CD4-positive, alpha-beta T cell treated with Interleukin-2 at 100 ng/mL for 4 hours (primary cell): ENCODE data around the gene NCAPG.

Experiments
- DNase-seq: peaks from one replicate; pipeline ENCODE4 v3.0.0-alpha.2; 2020; ENCODE audit warnings: low spot score

Gene NCAPG, protein sequence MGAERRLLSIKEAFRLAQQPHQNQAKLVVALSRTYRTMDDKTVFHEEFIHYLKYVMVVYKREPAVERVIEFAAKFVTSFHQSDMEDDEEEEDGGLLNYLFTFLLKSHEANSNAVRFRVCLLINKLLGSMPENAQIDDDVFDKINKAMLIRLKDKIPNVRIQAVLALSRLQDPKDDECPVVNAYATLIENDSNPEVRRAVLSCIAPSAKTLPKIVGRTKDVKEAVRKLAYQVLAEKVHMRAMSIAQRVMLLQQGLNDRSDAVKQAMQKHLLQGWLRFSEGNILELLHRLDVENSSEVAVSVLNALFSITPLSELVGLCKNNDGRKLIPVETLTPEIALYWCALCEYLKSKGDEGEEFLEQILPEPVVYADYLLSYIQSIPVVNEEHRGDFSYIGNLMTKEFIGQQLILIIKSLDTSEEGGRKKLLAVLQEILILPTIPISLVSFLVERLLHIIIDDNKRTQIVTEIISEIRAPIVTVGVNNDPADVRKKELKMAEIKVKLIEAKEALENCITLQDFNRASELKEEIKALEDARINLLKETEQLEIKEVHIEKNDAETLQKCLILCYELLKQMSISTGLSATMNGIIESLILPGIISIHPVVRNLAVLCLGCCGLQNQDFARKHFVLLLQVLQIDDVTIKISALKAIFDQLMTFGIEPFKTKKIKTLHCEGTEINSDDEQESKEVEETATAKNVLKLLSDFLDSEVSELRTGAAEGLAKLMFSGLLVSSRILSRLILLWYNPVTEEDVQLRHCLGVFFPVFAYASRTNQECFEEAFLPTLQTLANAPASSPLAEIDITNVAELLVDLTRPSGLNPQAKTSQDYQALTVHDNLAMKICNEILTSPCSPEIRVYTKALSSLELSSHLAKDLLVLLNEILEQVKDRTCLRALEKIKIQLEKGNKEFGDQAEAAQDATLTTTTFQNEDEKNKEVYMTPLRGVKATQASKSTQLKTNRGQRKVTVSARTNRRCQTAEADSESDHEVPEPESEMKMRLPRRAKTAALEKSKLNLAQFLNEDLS

DNA sequence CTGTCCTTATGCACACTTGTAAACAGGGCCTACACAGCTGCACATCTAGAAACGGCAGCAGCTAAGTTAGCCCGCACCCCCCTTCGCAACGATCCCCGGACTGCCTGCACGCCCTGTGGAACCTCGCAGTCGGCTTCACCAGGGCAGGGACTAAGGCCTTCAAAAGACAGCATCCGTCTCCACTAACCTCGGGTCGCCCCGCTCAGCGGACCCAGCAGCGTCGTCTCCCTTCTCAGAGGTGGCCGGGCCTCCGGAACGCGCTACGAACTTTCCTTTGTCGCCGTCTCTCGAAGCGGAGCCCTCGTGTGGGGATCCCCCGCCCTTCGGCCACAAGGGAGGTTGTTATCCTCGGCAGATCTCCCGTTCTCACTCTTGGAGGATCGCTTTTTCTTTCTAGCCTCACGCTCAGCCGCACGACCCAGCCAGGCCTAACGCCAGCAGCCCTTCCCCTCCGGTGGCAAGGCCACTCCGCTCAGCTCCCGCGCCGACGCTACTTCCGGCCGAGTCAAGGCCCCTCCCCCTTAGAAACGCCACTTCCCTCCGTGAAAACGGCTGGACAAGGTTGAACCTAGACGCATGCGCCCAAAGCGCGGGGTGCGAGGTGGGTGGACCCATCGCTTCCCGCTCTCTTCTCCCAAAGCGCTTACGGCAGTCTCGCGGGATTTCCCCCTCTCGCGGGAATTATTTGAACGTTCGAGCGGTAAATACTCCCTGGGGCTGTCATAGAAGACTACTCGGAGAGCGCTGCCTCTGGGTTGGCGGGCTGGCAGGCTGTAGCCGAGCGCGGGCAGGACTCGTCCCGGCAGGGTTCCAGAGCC lies at the start of gene NCAPG, which contains the start of gene DCAF16:
NCAPG (plus strand) TSS at position 720 of the 818 bp plus-strand sequence. CDS start 99 bp downstream, outside the sequence.
DCAF16 (minus strand) TSS at position 498 of the 818 bp plus-strand sequence. CDS start 6,616 bp downstream, outside the sequence.
- peak; percentile 99 for DNase-seq

DNA sequence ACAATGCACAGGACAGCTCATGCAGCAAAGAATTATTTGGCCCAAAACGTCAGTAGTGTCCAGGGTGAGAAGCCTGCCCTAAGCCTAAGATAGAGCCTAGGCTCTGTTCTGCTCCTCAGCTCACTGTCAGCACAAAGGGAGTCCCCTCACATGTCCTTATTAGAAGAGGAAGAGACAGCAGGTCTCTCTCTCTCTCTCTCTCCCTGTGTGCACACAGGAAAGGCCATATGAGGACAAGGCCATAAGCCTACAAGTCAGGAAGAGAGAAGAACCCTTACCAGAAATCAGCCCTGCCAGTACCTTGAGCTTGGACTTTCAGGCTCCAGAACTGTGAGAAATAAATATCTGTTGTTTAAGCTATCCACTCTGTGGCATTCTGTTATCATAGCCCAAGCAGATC lies 49.7 kb upstream of the NCAPG start:
- no peak for DNase-seq

DNA sequence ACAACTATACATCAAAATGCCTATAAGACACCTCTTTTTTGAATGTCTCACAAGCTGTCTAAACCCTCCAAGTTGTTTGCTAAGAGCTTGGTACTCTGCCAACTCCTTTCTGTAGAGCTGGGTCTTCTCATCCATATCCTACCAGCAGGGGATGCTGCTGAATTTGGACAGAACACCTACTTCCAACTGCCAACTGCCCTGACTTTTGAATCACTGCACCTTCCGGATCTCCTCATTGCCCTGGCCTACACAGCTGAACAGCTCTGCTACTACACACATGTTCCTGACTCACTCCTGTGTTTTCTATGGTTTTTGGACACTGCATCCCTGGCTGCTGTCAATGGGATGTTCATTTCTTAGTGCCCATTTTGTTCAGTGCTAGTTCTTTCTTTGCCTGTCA lies 48.1 kb upstream of the NCAPG start:
- DNase-seq = no peak

DNA sequence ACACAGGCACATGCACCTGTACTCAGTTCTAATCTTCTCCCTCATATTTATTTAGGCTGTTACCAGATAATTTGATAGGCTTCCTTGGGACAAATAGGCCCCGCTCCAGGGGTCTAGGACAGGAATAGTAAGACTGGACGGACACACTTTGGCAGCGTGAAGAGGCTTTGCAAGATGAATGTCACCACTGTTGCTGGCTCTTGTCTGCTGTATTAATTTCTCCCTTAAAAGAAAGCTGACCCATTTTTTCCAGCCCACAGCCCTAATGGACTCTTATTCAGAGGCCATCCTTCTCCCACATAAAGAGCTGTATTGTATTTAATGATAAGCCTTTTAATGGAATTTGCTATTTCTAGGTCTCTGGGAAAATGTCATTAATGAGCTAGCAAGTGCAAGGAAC lies 47.4 kb upstream of the NCAPG start:
- DNase-seq = no peak

DNA sequence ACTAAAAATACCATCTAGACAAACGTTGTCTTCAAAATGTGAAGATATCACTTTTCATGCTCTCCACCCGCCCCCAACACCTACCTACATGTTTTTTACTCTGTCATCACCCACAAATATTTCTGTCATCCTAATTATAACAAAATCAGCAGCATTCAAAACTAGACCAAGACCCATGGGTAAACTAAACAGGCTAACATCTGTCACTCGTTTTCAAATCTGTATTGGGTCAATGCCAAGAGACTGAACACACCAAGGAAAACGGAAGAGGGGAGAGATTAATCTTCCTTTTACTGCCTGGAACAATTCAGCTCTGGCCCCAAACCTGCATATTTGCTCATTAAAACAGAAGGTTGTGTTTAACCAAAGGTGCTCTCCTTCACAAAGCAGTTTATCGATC lies 46.8 kb upstream of the NCAPG start:
- no peak for DNase-seq

DNA sequence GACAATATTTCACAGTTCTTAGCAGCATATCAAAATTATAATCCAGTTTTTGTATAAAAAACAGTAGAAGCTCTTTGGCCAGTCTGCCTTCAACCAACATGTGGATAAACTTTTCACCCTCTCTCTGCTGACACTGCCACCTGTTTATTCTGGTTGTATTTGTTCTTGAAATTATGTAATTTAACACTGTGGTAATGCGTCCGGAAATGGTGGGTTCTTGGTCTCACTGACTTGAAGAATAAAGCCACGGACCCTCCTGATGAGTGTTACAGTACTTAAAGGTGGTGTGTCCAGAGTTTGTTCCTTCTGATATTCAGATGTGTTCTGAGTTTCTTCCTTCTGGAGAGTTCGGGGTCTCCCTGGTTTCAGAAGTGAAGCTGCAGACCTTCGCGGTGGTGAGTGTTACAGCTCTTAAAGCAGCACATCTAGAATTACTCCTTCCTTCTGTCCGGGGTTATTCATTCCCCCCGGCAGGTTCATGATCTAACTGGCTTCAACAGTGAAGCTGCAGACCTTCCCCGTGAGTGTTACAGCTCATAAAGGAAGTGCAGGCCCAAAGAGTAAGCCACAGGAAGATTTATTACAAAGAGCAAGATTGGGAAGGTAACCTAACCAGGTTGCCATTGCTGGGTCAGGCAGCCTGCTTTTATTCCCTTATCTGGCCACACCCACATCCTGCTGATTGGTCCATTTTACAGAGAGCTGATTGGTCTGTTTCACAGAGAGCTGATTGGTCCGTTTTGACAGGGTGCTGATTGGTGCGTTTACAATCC lies 45.1 kb upstream of the NCAPG start:
- no peak for DNase-seq

DNA sequence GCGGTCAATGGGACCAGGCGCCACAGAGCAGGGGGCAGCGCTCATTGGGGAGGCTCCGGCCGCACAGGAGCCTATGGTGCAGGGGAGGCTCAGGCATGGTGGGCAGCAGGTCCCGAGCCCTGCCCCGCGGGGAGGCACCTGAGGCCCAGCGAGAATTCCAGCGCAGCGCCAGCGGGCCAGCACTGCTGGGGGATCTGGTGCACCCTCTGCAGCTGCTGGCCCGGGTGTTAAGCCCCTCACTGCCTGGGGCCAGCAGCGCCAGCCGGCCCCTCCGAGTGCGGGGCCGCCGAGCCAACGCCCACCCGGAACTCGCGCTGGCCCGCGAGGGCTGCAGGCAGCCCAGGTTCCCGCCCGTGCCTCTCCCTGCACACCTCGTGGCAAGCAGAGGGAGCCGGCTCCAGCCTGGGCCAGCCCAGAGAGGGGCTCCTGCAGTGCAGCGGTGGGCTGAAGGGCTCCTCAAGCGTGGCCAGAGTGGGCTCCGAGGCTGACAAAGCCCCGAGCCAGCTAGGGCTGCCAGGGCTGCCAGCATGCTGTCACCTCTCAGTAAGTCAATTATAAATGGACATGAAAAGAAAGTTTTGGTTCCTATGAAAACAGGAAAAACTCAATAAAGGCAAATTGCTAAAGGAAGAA lies 43.8 kb upstream of the NCAPG start:
- DNase-seq = no peak

DNA sequence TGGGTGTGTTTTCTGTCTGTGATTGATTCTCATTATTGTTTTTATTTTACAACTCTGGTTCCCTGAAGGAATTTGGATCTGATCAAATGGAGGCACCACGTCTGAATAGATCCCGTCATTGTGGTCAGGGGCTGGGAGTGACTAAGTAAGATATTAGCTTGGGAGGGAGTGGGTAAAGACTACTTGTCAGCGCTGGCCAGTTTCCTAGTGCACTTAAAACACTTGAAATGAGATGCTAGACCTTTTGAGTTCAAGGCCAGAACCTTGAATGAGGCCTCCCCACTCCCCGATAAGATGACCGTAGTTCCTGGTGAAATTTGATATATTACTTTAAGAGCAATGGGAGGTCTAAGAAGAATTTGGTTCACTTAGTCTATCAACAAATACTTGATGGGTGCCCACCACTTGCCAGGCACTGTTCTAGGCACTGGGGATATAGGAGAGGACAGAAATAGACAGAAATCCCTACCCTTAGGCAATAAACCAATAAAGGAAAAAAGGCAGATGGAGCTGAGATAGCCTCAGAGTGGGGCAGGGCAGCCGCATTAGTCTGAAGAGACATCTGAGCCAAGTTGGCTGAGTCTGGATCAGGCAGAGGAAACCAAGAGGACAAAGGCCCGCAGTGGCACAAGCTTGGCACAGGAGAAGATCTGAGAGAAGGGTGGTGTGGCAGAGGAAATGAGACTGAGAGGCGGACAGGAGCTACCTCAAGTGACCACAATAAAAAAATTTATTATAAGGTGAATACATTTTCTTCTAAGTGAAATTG lies 41.2 kb upstream of the NCAPG start:
- DNase-seq = no peak

DNA sequence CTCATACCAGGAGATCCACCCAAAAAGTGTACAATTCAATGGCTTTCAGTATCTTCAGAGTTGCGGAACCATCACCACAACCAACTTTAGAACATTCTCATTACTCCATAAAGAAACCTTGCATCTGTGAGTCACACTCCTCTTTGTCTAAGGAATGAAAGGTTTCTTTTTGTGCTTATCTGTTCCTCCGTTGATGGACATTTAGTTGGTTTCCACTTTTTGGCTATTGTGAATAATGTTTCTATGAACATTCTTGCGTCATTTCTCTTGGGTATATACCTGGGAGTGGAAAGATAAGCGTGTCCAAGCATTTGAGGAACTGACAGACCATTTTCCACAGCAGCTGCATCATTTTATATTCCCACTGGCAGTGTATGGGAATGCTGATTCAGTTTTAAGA lies 39.9 kb upstream of the NCAPG start:
- no peak for DNase-seq

DNA sequence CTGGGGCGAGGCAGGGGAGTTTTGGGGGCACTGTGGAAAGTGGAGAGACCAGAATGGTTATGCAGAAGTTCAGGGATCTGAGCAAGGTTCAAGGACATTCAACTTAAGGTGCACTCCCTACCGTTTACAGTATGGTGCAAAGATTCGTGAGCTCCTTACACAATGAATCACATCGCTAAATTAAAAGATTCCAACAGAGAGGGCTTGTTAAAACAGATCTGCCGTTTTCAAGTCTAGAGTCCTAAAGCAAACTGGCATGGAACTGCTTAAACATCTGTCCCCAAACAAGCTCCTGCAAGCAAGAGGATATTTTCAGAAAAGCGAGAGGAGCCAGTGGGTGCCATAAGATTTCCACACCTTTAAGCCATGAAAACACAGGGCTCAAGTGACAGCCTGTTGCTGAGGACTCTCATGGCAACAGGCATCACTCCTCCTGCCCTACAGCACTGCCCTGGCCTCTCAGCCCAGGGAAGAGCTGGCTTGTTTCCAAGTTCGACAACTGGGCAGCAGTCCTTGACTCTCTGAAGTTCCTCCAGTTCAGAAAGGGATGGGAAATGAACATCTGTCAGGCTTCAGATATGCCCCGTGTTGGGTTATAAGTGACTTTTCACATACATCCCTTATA lies 39.4 kb upstream of the NCAPG start:
- DNase-seq = no peak

DNA sequence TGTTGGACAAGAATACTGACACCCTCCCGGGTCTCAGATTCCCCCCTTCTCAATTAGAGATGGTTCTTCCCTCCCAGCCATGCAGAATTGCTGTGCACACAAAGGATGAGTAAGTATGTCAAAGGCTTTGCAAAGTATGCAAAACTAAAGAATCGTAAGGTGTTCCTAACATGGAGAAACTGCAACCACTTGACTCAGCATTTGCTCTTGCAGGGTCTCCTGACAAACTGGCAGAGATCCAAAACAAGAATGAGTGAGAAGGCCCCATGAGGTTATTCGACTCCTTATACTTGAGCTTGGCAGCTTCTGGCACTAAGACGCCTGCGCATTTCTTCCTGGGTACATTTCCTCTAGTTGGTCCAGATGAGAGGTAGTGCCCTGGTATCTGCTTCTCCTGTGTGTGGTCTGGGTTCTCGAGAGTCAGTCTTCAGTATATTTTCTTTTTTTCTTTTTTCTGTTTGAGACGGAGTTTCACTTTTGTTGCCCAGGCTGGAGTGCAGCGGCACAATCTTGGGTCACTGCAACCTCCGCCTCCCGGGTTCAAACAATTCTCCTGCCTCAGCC lies 37.6 kb upstream of the NCAPG start:
- DNase-seq = no peak

DNA sequence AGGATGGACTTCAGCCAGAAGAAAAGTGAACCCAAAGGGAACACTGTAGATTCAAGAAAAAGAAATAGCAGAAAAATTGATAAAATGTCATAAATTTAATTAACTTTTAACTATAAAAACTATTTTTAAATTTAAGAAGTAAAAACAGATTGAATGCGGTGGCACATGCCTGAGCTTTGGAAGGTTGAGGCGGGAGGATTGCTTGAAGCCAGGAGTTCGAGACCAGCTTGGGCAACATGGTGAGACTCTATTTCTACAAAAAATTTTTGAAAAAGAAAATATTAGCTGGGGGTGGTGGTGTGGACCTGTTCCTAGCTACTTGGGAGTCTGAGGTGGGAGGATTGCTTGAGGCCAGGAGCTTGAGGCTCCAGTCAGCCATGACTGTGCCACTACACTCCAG lies 32.3 kb upstream of the NCAPG start:
- no peak for DNase-seq

DNA sequence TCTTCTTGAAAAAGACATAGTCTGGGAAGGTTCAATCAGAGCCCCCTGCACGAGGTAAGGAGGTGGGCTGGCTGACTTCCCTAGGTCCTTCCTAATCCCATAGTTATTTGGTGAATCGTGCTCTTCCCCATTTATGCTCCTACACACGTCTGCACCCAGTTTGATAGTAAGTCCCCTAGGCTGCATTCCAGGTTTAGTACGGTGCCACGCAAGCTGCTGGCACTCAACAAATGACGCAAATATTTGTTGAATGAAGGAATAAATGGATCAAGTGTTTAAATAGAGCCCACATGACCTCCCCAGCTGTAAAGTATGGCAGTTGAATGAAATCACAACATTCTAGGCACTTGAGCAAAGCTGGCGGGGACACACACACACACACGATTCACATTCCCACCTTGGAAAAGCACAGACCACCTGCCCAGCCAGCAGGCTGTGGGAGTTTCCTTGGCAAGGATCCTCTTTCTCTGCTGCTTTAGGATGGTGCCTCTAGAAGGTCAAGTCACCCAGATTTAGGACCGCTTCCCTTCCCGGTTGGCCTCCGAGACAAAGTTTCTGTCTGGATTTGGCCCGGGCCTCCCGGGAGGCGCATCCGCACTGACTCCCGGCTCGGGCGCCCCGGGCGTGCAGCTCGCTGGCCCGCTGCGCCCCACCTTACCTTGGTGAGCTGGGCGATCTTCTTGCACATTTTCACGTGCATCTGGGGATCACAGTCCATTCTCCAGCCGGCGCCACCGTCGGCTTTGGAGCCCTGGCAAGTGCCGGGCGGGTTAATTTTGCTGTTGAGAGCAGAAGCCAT lies 30.1 kb upstream of the NCAPG start:
- DNase-seq = no peak

DNA sequence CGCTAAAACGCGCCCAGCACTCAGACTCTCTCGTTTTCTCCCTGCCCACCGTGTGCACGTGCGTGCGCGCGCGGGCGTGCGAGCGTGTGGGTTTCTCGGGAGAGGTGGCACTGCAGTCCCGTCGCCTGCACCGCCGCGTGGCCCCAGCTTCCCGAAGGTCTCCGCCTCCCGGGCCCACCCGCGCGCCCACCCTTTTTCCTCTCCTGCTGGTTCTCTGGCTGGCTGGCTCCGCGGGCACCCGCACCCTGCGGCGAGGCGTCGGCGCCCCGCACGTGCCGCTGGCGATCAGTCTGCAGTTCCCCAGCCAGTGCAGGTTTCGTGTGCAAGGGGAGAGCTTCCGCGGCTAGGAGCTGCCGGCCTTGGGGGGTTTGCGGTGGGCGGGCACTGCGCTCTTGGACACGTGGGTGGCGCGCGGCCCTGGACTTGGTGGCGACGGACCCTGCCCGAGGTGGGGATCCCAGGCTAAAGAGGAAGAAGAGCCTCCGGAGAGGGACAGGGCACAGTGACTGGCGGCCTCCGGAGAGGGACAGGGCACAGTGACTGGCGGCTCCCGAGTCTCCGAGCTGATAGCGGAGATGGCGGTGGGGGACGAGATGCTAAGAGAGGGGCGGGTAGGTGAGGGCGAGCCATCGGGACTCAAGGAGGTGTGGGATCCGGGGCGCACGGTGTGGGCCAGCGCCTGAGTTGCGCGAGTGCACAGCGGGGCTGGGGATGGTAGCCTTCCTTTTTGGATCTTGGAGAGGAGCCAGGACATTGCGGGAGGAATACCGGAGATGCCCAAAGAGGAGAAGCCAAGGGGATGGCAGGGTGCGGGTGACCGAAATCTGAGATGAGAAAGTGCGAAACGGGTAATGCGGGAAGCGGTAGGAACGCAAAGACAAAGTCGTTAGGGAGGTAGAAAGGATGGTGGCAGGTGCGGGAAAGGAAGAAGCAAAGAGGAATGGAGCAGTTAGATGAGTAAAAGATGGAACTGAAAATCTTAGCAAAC lies 29.2 kb upstream of the NCAPG start, which contains the start of gene FAM184B:
FAM184B (minus strand) TSS at position 322 of the 988 bp plus-strand sequence. CDS start 322 bp downstream, outside the sequence.
- no peak for DNase-seq

DNA sequence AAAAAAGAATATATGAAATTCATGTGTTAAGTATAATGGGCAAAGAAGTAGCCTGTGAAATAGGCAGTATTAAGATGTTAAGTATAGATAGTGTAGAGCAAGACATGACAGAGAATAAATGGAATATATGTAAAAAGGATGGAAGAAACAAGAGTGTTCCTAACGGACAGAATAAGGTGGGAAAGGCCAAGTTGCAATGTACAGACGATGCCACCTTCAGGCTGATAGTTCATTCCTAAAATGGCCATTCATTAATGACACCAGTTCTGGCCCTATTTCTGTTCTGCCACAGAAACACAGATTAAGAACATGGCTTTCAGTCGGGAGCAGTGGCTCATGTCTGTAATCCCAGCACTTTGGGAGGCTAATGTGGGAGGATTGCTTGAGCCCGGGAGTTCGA lies 24.9 kb upstream of the NCAPG start:
- DNase-seq = no peak

DNA sequence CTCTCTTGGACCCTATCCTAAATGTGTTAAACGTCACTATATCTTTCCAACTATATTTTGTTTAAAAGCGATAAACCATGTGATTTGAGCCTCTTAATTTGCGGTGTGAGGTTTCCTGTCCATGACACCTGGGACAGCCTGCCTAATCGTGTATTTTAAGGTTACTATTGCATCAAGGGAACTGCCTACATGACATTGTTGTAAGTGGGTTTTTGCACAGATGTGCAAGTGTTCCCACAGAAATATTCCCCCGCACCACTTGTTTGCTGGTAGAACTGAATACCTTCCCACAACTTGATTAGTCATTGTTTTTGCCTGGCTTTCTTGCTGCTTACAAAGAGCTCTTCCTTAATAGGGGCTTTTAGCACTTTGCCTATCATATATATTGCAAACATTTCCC lies 24.2 kb upstream of the NCAPG start:
- DNase-seq = no peak

DNA sequence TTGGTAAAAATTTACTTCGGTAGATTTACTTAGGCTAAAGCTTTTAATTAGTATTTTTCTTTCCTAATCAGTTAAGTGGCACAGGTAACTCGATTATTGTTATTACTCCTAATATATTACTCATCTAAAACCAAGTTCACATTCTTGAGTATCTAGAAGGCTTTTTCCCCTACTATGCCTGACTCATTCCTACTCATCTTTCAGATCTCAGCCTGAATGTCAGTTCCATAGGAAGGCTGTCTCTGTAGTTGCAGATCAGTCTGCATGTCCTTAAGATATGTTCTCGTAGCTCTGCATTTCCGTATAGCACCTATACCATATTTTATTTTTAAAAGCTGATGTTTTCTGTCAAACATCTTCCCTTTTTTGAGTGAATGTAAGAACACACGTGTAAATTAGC lies 23.5 kb upstream of the NCAPG start:
- DNase-seq = no peak
